Endothelial cell of umbilical vein (primary cell): ENCODE results near the gene WNT9A. TPM values are rescaled to one million over a fixed set of nuclear protein-coding genes. Genes with fewer than 3 reads are reported as not detected.

Source experiments
- BruUV-seq: library from RNA; stranded (reverse); fragments of 400-500 nt; replicated peaks from 2 replicates; lab custom pipeline; 2021; lab: Mats Ljungman, UMichigan
- CTCF ChIA-PET: fragments of 300-600, 350-600 bp; sonication (Branson Sonifier 250); formaldehyde crosslinking; loops from one replicate; lab custom pipeline; 2021; ENCODE audit warnings: antibody characterized with exemption, inconsistent platforms; lab: Charles Lee
- POLR2A ChIA-PET: fragments of 300-600, 350-600 bp; sonication (Branson Sonifier 250); formaldehyde crosslinking; loops from one replicate; lab custom pipeline; 2021; ENCODE audit warnings: antibody characterized with exemption, inconsistent platforms; lab: Charles Lee
- DNase-seq: peaks from one replicate; pipeline ENCODE4 v3.0.0-alpha.2; 2011; ENCODE audit warnings: low read depth, low spot score
- FAIRE-seq: peaks from 2 replicates; lab custom pipeline; 2011; peaks lifted over from hg19 to GRCh38; lab: Jason Lieb, UNC
- H2AFZ ChIP-seq: 2 replicates; pipeline ENCODE4 v1.6.0; 2012; ENCODE audit warnings: low read depth, low read length, control low read depth, inconsistent platforms
- H3K27ac ChIP-seq: 2 replicates; pipeline ENCODE4 v1.5.1; 2011; ENCODE audit warnings: low read depth, mild to moderate bottlenecking, control low read depth, low read length, moderate library complexity; ENCODE audit not compliant: insufficient read depth
- H3K27me3 ChIP-seq, 2 experiments: 2 replicates each; pipeline versions ENCODE4 v1.6.0 to v1.6.1; 2011; ENCODE audit warnings: low read length in 2 of 2, mixed read lengths in 1 of 2; ENCODE audit not compliant: control insufficient read depth in 2 of 2, insufficient read depth in 2 of 2
- H3K36me3 ChIP-seq, 2 experiments: 2 replicates in 1 of 2; 3 replicates in 1 of 2; pipeline ENCODE4 v1.5.1; 2011; ENCODE audit warnings: low read length in 2 of 2, mild to moderate bottlenecking in 1 of 2, moderate library complexity in 1 of 2; ENCODE audit not compliant: control insufficient read depth in 2 of 2, insufficient read depth in 2 of 2; ENCODE audit errors: extremely low read depth in 1 of 2
- H3K4me1 ChIP-seq: 3 replicates; pipeline ENCODE4 v1.5.1; 2011; ENCODE audit warnings: mild to moderate bottlenecking, low read length; ENCODE audit not compliant: control insufficient read depth, insufficient read depth; ENCODE audit errors: extremely low read depth
- H3K4me2 ChIP-seq: 2 replicates; pipeline ENCODE4 v1.6.1; 2011; ENCODE audit warnings: low read length, control low read depth, mixed read lengths; ENCODE audit not compliant: insufficient read depth
- H3K4me3 ChIP-seq, 3 experiments: fragments of 200-600 bp in 1 of 3; sonication (generic), shearing (Covaris generic) in 1 of 3; replicated peaks in 1 of 3; 2 replicates each; pipeline ENCODE4 v1.5.1; 2011 to 2016; ENCODE audit warnings: control low read depth in 3 of 3, low read length in 3 of 3, mild to moderate bottlenecking in 2 of 3, inconsistent platforms in 1 of 3, low read depth in 1 of 3, moderate library complexity in 1 of 3; ENCODE audit not compliant: insufficient read depth in 1 of 3
- H3K79me2 ChIP-seq: 2 replicates; pipeline ENCODE4 v1.6.0; 2012; ENCODE audit warnings: low read length, inconsistent platforms; ENCODE audit not compliant: control insufficient read depth, insufficient read depth
- H3K9ac ChIP-seq: replicated peaks from 2 replicates; pipeline ENCODE3; 2011; ENCODE audit warnings: low read length, control low read depth; ENCODE audit not compliant: insufficient read depth; ENCODE audit errors: extremely low read depth
- H3K9me1 ChIP-seq: replicated peaks from 3 replicates; pipeline ENCODE4 v1.6.0; 2011; ENCODE audit warnings: mild to moderate bottlenecking, low read length; ENCODE audit not compliant: control insufficient read depth, insufficient read depth; ENCODE audit errors: extremely low read depth
- H3K9me3 ChIP-seq: replicated peaks from 2 replicates; pipeline ENCODE4 v1.5.1; 2012; ENCODE audit warnings: low read length, inconsistent platforms; ENCODE audit not compliant: control insufficient read depth, insufficient read depth
- H4K20me1 ChIP-seq: replicated peaks from 2 replicates; pipeline ENCODE3; 2011; ENCODE audit warnings: mild to moderate bottlenecking, low read length; ENCODE audit not compliant: control insufficient read depth, insufficient read depth; ENCODE audit errors: extremely low read depth
- CTCF ChIP-seq, 2 donors: IDR thresholded peaks; 1 replicate in 1 of 2; 2 replicates in 1 of 2; pipeline ENCODE4 v1.5.1; 2011; ENCODE audit warnings: low read length in 2 of 2, mild to moderate bottlenecking in 2 of 2, moderate library complexity in 2 of 2, control low read depth in 1 of 2, inconsistent platforms in 1 of 2, low read depth in 1 of 2; ENCODE audit not compliant: insufficient read depth in 1 of 2; ENCODE audit errors: extremely low read depth in 1 of 2
- EZH2 ChIP-seq: IDR thresholded peaks from 2 replicates; pipeline ENCODE4 v1.6.1; 2012; ENCODE audit warnings: borderline replicate concordance, low read depth, mild to moderate bottlenecking, moderate library complexity, low read length, inconsistent platforms; ENCODE audit not compliant: severe bottlenecking
- FOS ChIP-seq: IDR thresholded peaks from 2 replicates; pipeline ENCODE4 v1.6.1; 2011; ENCODE audit warnings: mild to moderate bottlenecking, low read length, moderate library complexity, borderline replicate concordance; ENCODE audit not compliant: insufficient read depth
- MYC ChIP-seq: IDR thresholded peaks from one replicate; pipeline ENCODE4 v1.6.1; 2011; ENCODE audit warnings: mild to moderate bottlenecking, low read depth, low read length
- POLR2AphosphoS5 ChIP-seq: IDR thresholded peaks from 2 replicates; pipeline ENCODE4 v1.6.1; 2012; ENCODE audit warnings: low read depth, mild to moderate bottlenecking, control low read depth, low read length, moderate library complexity; ENCODE audit not compliant: insufficient read depth
- dilution Hi-C: fragments of 300-500 bp; cut with MboI; formaldehyde crosslinking; loops from one replicate; pipeline ENCODE4 v1.15.0; 2019; ENCODE audit warnings: low sequenced_read_pairs; ENCODE audit not compliant: extremely low pct_ligation_motif_present
- intact Hi-C: fragments of 100-400 bp; cut with micrococcal nuclease; formaldehyde crosslinking; loops from one replicate; pipeline ENCODE4 v1.10.0; 2022
- polyA plus RNA-seq, 4 experiments: library from polyadenylated mRNA; depleted of rRNA in 3 of 4; stranded (reverse) in 3 of 4; unstranded in 1 of 4; fragments of >200 nt; gene quantifications; 2 replicates each; pipeline versions ENCODE4 v1.2.1 to v1.2.3, GENCODE V29; 2011 to 2012; ENCODE audit warnings: missing spikeins in 1 of 4
- total RNA-seq: library from RNA; stranded (reverse); gene quantifications from 2 replicates; pipeline ENCODE4 v1.2.3, GENCODE V29; 2021
- TF ChIP-seq, protein P1 (sequence below): IDR thresholded peaks from 2 replicates; pipeline ENCODE4 v1.6.1; 2011; ENCODE audit not compliant: insufficient read depth, insufficient read length

The WNT9A gene
- total and polyA plus RNA-seq, 2 donors (not counting 3 experiments of a cell fraction or from before 2014, with no cell fraction given): 5.4 to 6.2 TPM

DNA sequence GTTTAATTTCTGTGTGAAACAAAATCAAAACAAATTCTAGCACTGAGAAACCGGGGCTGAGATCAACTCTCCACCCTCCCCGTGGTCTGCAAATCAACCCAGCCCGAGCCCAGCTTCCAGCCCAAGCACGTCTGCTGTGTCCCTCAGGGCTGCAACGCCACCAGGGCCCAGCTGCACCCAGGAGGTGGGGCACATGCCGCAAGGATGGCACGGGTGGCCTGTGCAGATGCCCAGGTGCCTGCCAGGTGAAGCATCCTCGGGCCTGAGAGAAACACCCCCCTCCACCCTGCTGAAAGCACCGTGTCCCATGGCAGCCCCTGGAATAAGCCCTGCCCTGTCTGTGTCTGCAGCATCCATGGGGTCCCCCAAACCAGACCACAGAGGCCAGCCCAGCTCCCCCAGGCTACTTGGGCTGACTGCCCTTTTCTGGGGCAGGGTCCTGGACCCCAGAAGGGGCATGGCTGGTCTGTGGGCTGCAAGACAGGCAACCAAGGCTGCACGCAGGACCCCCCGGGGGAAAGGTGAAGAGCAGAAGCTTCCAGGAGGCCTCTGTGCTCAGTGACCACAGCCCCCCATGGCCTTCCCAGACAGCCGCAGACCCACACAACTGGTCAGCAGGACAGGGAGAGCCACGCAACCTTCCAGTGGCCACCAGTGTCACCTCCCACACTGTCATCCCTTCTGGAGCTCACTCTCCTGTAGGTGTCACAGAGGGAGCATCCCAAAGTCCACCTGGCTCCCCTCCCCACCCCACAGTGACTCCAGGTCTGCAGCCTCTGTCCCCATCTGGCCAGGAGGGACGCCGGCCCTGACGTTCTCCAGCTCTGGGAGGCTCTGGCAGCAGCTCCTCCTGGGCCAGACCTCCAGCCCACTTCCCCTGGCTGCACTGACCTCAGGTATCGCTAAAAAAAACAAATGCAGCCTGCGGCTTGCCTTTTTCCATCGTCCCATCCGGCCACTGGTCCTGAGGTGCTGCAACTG, 7.7 kb downstream of the WNT9A start:
- Histone ChIP-seq H3K9me3 (peaks cover under 1% of the 10 kb centered on the region), H4K20me1 (no peaks in the 10 kb centered on the region), H3K9me1 (no peaks in the 10 kb centered on the region), H2AFZ (no peak overlapping the region), H3K4me3 (no peak overlapping the region), H3K9ac (no peak overlapping the region), H3K4me2 (no peak overlapping the region), H3K4me1 (no peaks in the 10 kb centered on the region), H3K27ac (no peak overlapping the region), H3K36me3 (no peaks in the 10 kb centered on the region), H3K27me3 (no peaks in the 10 kb centered on the region), H3K79me2 (no peaks in the 10 kb centered on the region)
- no peak for TF ChIP-seq FOS
- TF ChIP-seq, protein P1, sequence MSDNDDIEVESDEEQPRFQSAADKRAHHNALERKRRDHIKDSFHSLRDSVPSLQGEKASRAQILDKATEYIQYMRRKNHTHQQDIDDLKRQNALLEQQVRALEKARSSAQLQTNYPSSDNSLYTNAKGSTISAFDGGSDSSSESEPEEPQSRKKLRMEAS: no peak
- TF ChIP-seq CTCF (IDR thresholded peaks at IDR 0.05; ENCODE audit: extremely low read depth in 1 of 2, insufficient read depth in 1 of 2, low read depth in 1 of 2, low read length in 2 of 2): no peak
- TF ChIP-seq MYC: no peak
- TF ChIP-seq EZH2: no peak
- TF ChIP-seq POLR2AphosphoS5: no peak
- ChIA-PET POLR2A (no interaction called here), CTCF (no interaction called here)
- FAIRE-seq (no peak), DNase-seq (no peak)
- BruUV-seq: no TSS peak
- dilution Hi-C loops (no loop called here), intact Hi-C loops (no loop called here)
